ENCODE results near the gene GDPD4.

Gene GDPD4

GRCh38 chr11:77171885-77172665, 129.4 kb downstream of the GDPD4 start:
- ChIA-PET POLR2A (no interaction called here), CTCF (no interaction called here)
- no peak for TF ChIP-seq HDGF (IDR thresholded peaks at IDR 0.05; ENCODE audit: borderline replicate concordance)
- TF ChIP-seq ELF4 (IDR thresholded peaks at IDR 0.05), result no peak
- no peak for TF ChIP-seq SP1 (IDR thresholded peaks at IDR 0.05)
- TF ChIP-seq CTBP1 (IDR thresholded peaks at IDR 0.05; ENCODE audit: borderline replicate concordance), result no peak
- TF ChIP-seq NFRKB (IDR thresholded peaks at IDR 0.05), result no peak
- TF ChIP-seq FOXA1 (IDR thresholded peaks at IDR 0.05), result no peak
- TF ChIP-seq SUZ12 (IDR thresholded peaks at IDR 0.05), result no peak
- TF ChIP-seq, protein P1, sequence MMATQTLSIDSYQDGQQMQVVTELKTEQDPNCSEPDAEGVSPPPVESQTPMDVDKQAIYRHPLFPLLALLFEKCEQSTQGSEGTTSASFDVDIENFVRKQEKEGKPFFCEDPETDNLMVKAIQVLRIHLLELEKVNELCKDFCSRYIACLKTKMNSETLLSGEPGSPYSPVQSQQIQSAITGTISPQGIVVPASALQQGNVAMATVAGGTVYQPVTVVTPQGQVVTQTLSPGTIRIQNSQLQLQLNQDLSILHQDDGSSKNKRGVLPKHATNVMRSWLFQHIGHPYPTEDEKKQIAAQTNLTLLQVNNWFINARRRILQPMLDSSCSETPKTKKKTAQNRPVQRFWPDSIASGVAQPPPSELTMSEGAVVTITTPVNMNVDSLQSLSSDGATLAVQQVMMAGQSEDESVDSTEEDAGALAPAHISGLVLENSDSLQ (IDR thresholded peaks at IDR 0.05), result no peak
- TF ChIP-seq ARNT (IDR thresholded peaks at IDR 0.05), result no peak
- TF ChIP-seq LEF1 (IDR thresholded peaks at IDR 0.05; ENCODE audit: borderline replicate concordance), result no peak
- no peak for TF ChIP-seq FOXK2 (IDR thresholded peaks at IDR 0.05)
- no peak for TF ChIP-seq ZNF384 (IDR thresholded peaks at IDR 0.05)
- no peak for TF ChIP-seq FOXM1 (IDR thresholded peaks at IDR 0.05; ENCODE audit: borderline replicate concordance)
- TF ChIP-seq L3MBTL2 (conservative IDR thresholded peaks at IDR 0.05), result no peak
- no peak for TF ChIP-seq BHLHE40 (IDR thresholded peaks at IDR 0.05; ENCODE audit: borderline replicate concordance)
- no peak for TF ChIP-seq TARDBP (IDR thresholded peaks at IDR 0.05)
- no peak for DNase-seq (ENCODE audit: extremely low spot score)

- CTCF ChIA-PET, result no interaction called here
These were observed 130.2 kb downstream of the GDPD4 start for GRCh38 chr11:77171254-77171653.

GRCh38 chr11:77170107-77170506, 131.4 kb downstream of the GDPD4 start:
- TF ChIP-seq FOXM1 (IDR thresholded peaks at IDR 0.05; ENCODE audit: borderline replicate concordance) (no peak), TARDBP (IDR thresholded peaks at IDR 0.05) (no peak), NFRKB (IDR thresholded peaks at IDR 0.05) (no peak), LEF1 (IDR thresholded peaks at IDR 0.05; ENCODE audit: borderline replicate concordance) (no peak), SUZ12 (IDR thresholded peaks at IDR 0.05) (no peak), CTBP1 (IDR thresholded peaks at IDR 0.05; ENCODE audit: borderline replicate concordance) (no peak), ELF4 (IDR thresholded peaks at IDR 0.05) (no peak), L3MBTL2 (conservative IDR thresholded peaks at IDR 0.05) (no peak), BHLHE40 (IDR thresholded peaks at IDR 0.05; ENCODE audit: borderline replicate concordance) (no peak), FOXK2 (IDR thresholded peaks at IDR 0.05) (no peak), HDGF (IDR thresholded peaks at IDR 0.05; ENCODE audit: borderline replicate concordance) (no peak), ZNF384 (IDR thresholded peaks at IDR 0.05) (no peak), FOXA1 (IDR thresholded peaks at IDR 0.05) (no peak), SP1 (IDR thresholded peaks at IDR 0.05) (no peak)
- TF ChIP-seq, protein P1 (IDR thresholded peaks at IDR 0.05), result no peak
- DNase-seq (ENCODE audit: extremely low spot score), result no peak
- ChIA-PET CTCF (no interaction called here), POLR2A (no interaction called here)

More at GRCh38 chr11:77171254-77171653, 130.2 kb downstream of the GDPD4 start:
- POLR2A ChIA-PET, result no interaction called here
- DNase-seq (ENCODE audit: extremely low spot score), result no peak
- no peak for TF ChIP-seq L3MBTL2 (conservative IDR thresholded peaks at IDR 0.05)
- TF ChIP-seq FOXA1 (IDR thresholded peaks at IDR 0.05), result no peak
- TF ChIP-seq TARDBP (IDR thresholded peaks at IDR 0.05), result no peak
- TF ChIP-seq, protein P1 (IDR thresholded peaks at IDR 0.05), result no peak
- no peak for TF ChIP-seq CTBP1 (IDR thresholded peaks at IDR 0.05; ENCODE audit: borderline replicate concordance)
- no peak for TF ChIP-seq BHLHE40 (IDR thresholded peaks at IDR 0.05; ENCODE audit: borderline replicate concordance)
- no peak for TF ChIP-seq ELF4 (IDR thresholded peaks at IDR 0.05)
- no peak for TF ChIP-seq FOXM1 (IDR thresholded peaks at IDR 0.05; ENCODE audit: borderline replicate concordance)
- no peak for TF ChIP-seq LEF1 (IDR thresholded peaks at IDR 0.05; ENCODE audit: borderline replicate concordance)
- no peak for TF ChIP-seq ZNF384 (IDR thresholded peaks at IDR 0.05)

DNA sequence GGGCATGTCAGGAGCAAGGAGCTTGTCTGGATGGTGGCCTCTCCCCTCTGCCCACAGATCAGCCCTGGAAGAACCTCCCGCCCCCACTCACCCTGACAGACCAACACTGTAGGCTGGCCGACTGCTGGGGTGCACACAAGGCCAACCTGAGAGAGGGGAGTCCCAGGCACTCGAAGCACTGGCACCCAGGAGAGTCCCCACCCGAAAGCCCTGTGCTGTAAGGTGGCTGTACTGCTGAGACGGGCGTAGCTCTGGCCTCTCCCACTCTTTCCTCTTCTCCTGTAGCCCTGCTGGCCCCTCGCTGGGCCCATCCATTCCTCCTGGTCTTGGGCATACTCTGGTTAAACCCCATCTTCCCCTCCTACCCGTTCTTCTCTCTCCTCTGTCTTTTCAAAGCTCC, 133.7 kb downstream of the GDPD4 start:
- CTCF ChIA-PET, result no interaction called here
- no peak for TF ChIP-seq ZNF384 (IDR thresholded peaks at IDR 0.05)
- DNase-seq (ENCODE audit: extremely low spot score), result no peak
- POLR2A ChIA-PET, result no interaction called here

GRCh38 chr11:77167111-77167626, 134.3 kb downstream of the GDPD4 start:
- TF ChIP-seq SUZ12 (IDR thresholded peaks at IDR 0.05), result no peak
- TF ChIP-seq HDGF (IDR thresholded peaks at IDR 0.05; ENCODE audit: borderline replicate concordance), result no peak
- no peak for TF ChIP-seq BHLHE40 (IDR thresholded peaks at IDR 0.05; ENCODE audit: borderline replicate concordance)
- TF ChIP-seq ARNT (IDR thresholded peaks at IDR 0.05), result no peak
- no peak for TF ChIP-seq NFRKB (IDR thresholded peaks at IDR 0.05)
- no peak for TF ChIP-seq TARDBP (IDR thresholded peaks at IDR 0.05)
- TF ChIP-seq CTBP1 (IDR thresholded peaks at IDR 0.05; ENCODE audit: borderline replicate concordance), result no peak
- TF ChIP-seq FOXA1 (IDR thresholded peaks at IDR 0.05), result no peak
- TF ChIP-seq FOXK2 (IDR thresholded peaks at IDR 0.05), result no peak
- TF ChIP-seq SP1 (IDR thresholded peaks at IDR 0.05), result no peak
- TF ChIP-seq ELF4 (IDR thresholded peaks at IDR 0.05), result no peak
- TF ChIP-seq L3MBTL2 (conservative IDR thresholded peaks at IDR 0.05), result no peak
- TF ChIP-seq FOXM1 (IDR thresholded peaks at IDR 0.05; ENCODE audit: borderline replicate concordance), result no peak
- ChIA-PET POLR2A (no interaction called here), CTCF (no interaction called here)
- no peak for DNase-seq (ENCODE audit: extremely low spot score)
